SKM-1 (cell line): ENCODE measurements around the gene RPRD2.
A peak's percentile ranks its signal among the peaks of the same experiment; 100 is the strongest.

ENCODE experiments used
- DNase-seq: peaks from one replicate; lab custom pipeline; 2025; ENCODE audit not compliant: unreplicated experiment; lab: John Stamatoyannopoulos, UW

Gene RPRD2

GRCh38 chr1:150513351-150513791 lies 149.4 kb downstream of the RPRD2 start:
- no peak for DNase-seq

- no peak for DNase-seq
Measured at GRCh38 chr1:150514260-150514659, 150.3 kb downstream of the RPRD2 start.

- no peak for DNase-seq
Measured at GRCh38 chr1:150514913-150515327, 151.0 kb downstream of the RPRD2 start.

GRCh38 chr1:150515328-150516049 lies 151.5 kb downstream of the RPRD2 start, which contains the start of gene FALEC:
FALEC (plus strand) TSS chr1:150515752.
- DNase-seq = peak; percentile 99

- DNase-seq = no peak
Measured at GRCh38 chr1:150516050-150516591, 152.2 kb downstream of the RPRD2 start.

GRCh38 chr1:150516616-150517015 lies 152.7 kb downstream of the RPRD2 start:
- no peak for DNase-seq

GRCh38 chr1:150521196-150521968 lies 157.4 kb downstream of the RPRD2 start:
- no peak for DNase-seq

- no peak for DNase-seq
Measured at GRCh38 chr1:150525348-150525747, 161.4 kb downstream of the RPRD2 start.
